HG03066 (cell line): Measurements from ENCODE around the gene MBTD1.

Experiments used
- ATAC-seq: cut with Tn5 transposase; IDR thresholded peaks from one replicate; pipeline ENCODE4 v1.9.1; 2021; ENCODE audit warnings: low read depth; ENCODE audit not compliant: unreplicated experiment

The MBTD1 gene

GRCh38 chr17:51152766-51153209 lies 107.1 kb downstream of the MBTD1 start:
- ATAC-seq, result no peak

- ATAC-seq, result no peak
Measured at GRCh38 chr17:51150932-51151331, 108.9 kb downstream of the MBTD1 start.

GRCh38 chr17:51149163-51149562 lies 110.7 kb downstream of the MBTD1 start:
- no peak for ATAC-seq

GRCh38 chr17:51147650-51148049 lies 112.2 kb downstream of the MBTD1 start:
- ATAC-seq, result no peak

- ATAC-seq, result no peak
Measured at GRCh38 chr17:51144266-51145022, 115.4 kb downstream of the MBTD1 start.

- no peak for ATAC-seq
Measured at GRCh38 chr17:51142597-51142996, 117.3 kb downstream of the MBTD1 start.

GRCh38 chr17:51135956-51136355 lies 123.9 kb downstream of the MBTD1 start:
- no peak for ATAC-seq

GRCh38 chr17:51133365-51133764 lies 126.5 kb downstream of the MBTD1 start:
- ATAC-seq, result no peak

- ATAC-seq, result no peak
Measured at GRCh38 chr17:51132964-51133319, 126.9 kb downstream of the MBTD1 start.

- no peak for ATAC-seq
Measured at GRCh38 chr17:51128076-51128475, 131.8 kb downstream of the MBTD1 start.
